Non-pigmented ciliary epithelial cell (primary cell): Measurements from ENCODE around the gene KLRD1.
"Not testable (repeated sequence)": the region's sequence is repeated elsewhere in the genome, so short reads cannot be mapped to it uniquely, and the experiment has no call there.

Source experiments
- DNase-seq: peaks from one replicate; pipeline ENCODE4 v3.0.0-alpha.2; 2010; ENCODE audit warnings: low read depth

The KLRD1 gene

DNA sequence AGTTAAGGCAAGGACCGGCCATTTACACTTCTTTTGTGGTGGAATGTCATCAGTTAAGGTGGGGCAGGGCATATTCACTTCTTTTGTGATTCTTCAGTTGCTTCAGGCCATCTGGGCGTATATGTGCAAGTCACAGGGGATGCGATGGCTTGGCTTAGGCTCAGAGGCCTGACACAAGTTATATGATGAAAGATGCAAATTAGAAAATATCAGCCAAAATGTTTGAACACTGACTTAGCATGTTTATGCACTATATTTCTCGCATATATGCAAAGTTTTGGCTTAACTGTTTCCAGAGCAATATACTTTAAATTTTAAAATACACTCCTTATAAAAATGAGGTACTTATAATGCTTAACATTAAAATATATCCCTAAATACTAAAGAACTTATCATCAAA, 30.8 kb downstream of the KLRD1 start:
- DNase-seq = not testable (repeated sequence)

DNA sequence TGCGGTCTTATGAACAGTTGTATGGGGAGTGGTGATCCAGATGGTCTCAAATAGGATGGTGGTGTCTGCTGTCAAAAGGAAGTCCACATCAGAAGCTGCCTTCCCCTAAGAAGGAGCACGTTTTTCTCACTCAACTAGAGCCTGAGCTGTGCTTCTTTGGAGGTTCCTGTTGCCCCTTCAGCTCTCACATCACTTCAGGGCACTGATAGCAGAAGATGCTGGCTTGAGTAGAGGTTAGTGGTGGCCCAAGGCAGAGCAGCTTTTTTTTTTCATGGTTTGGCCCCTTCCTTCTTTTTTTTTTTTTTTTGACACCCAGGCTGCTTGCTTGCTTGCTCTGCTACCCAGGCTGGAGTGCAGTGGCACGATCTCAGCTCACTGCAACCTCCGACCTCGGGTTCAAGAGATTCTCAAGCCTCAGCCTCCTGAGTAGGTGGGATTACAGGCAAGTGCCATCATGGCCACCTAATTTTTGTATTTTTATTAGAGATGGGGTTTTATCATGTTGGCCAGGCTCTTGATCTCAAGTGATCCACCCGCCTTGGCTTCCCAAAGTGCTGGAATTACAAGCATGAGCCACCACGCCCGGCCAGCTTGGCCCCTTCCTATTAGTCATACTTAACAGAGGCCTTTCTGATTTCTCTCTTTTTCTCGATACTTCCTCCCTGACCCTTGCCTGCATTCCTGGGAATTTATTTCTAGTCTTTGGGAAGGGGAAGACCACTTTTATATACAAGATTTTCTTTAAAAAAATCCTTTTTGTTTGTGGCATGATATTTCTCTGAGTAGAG, 31.6 kb downstream of the KLRD1 start:
- DNase-seq = no peak

DNA sequence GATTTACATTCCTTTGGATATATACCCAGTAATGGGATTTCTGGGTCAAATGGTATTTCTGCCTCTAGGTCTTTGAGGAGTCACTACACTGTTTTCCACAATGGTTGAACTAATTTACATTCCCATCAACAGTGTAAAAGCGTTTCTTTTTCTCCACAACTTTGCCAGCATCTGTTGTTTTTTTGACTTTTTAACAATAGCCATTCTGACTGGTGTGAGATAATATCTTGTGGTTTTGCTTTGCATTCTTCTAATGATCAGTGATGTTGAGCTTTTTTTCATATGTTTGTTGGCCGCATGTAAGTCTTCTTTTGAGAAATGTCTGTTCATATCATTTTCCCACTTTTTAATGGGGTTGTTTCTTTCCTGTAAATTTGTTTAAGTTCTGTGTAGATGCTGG, 33.3 kb downstream of the KLRD1 start:
- not testable (repeated sequence) for DNase-seq

DNA sequence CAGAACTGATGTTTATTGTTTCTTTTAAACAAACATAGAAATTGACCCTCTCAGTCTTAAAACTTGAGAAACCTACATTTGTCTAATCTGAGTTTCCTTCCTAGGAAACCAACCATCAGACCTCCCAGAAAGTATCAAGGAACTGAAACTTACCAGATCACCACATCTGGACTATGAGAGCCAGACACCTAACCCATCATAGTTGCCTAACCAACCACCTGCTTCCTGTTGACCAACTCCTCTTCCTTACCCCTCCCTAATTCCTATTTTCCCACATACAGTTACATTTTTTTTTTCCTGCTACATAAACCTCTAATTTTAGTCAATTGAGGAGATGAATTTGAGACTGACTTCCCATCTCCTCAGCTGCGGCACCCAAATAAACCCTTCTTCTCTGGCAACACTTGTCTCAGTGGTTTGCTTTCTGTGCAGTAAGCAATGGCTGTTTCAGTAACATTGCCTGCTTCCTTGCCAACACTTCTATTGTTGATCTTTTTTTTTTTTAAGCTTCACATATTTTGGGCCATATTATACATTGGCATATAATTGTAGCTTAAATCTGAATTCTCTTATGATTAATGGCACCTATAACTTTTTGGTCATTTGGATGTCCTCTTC, 34.3 kb downstream of the KLRD1 start:
- DNase-seq = no peak

DNA sequence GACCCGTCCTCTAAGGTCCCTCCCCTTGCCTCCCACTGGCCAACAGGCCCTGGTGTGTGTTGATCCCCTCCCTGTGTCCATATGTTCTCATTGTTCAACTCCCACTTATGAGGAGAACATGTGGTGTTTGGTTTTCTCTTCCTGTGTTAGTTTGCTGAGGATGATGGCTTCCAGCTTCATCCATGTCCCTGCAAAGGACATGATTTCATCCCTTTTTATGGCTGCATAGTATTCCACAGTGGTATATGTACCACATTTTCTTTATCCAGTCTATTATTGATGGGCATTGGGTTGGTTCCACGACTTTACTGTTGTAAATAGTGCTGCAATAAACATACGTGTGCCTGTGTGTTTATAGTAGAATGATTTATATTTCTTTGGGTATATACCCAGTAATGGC, 43.8 kb downstream of the KLRD1 start:
- DNase-seq = not testable (repeated sequence)

DNA sequence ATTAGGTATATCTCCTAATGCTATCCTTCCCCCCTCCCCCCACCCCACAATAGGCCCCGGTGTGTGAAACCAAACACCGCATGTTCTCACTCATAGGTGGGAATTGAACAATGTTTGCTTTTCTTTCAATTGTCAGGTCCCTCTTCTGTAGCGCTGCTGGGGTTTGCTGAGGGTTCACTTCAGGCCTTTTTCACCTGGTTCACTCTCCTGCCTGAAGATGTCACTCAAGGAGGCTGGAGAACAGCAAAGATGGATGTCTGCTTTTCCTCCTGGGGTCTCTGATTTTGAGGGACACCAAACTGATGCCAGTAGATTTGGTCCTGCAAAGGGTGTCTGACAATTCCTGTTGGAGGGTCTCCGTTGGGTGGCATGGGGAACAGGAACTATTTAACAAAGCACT, 46.4 kb downstream of the KLRD1 start:
- no peak for DNase-seq

DNA sequence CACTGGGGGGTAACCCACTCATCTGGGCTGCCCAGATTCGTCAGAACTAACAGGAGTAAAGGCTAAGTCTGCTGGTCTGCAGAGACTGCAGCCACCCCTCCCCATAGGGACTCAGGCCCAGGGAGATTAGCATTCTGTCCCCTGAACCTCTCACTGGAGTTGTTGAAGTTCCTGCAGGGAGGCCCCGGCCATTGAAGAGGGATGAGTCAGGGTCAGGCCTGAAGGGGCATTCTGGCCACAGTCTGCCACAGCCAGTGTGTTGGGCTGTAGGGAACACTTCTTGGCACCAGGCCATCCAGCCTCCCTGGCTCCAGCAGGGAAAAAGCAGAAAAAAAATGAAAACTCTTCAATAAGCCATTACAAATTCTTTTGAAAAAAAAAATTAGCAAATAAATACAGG, 46.8 kb downstream of the KLRD1 start:
- no peak for DNase-seq

DNA sequence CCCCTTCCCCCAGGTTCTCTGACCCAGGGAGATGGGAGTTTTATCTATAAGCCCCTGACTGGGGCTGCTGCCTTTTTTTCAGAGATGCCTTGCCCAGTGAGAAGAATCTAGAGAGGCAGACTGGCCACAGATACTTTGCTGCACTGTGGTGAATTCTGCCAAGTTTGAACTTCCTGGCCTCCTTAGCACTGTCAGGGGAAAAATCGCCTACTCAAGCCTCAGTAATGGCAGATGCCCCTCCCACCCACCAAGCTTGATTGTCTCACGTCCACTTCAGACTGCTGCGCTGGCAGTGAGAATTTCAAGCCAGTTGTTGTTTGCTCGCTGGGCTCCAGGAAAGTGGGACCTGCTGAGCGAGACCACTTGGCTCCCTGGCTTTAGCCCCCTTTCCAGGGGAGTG, 50.5 kb downstream of the KLRD1 start:
- no peak for DNase-seq

DNA sequence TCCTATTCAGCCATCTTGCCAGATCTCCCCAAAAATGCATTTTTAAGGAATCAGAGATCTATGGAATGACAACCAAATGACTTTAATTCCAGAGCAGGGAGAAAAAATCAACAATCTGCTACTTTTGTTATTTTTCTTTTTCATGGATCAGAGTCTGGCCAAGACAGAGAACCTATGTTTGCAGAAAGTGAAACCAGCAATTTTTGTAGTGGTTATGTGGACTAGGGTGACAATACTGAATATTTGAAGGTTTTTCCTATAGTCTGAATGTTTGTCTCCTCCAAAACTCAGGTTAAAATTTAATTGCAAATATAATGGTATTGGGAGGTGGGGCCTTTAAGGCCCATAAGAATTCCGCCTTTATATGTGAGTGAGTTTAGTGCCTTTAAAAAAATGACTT, 51.3 kb downstream of the KLRD1 start:
- no peak for DNase-seq

DNA sequence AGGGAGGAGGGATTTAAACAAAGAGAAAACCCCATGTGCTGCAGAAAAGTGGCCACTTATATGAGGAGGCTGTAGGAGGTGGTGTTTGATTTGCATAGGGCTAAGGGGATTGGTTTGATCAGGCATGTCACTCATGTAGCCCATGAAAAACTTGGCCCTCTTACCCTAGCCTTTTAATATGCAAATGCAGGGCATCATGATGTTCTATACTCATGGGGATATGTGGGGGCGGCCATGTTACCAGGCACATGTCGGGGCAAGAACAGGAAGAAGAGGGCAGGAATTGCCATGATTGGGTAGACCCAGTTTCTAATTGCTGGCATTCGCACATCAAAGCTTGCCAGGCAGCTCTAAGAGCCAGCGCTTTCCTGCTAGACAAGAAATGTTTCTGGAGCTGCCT, 53.4 kb downstream of the KLRD1 start:
- DNase-seq = no peak

DNA sequence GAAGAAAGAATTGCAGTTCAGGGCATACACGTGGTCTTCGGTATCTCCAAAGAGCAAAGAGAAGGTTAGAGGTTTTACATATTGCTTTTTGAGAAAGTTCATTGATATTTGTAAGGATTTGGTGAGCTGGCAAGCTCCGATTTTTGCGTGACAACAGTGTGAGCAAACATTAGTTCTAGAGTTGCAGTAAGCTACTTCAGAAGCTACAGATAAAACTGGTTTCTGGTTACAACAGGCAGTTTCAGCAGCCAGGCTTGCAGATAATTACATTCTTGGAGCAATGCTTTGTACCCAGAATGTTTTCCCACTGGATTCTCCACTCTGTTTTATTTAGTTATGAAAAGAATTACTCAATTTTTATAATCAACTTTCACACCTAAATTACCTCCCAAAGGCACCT, 54.0 kb downstream of the KLRD1 start:
- DNase-seq = no peak

DNA sequence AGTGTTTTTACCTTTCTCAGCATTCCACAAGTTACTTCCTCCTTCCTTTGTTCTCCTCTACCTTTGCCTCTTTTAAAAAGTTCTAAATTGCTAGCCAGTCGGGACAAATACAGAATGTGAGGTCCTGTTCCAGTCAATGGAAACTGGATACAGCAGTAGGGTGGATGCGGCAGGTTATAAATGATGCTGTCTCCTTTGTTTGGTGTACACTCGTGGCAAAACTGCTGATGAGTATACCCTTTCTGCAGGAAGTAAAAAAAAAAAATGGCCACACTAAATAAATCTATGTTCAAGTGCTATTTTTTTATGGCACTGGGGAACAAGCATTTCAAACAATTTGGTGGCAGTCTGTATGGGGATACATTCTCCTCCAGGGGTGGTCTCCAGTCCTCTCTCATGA, 54.7 kb downstream of the KLRD1 start:
- no peak for DNase-seq

DNA sequence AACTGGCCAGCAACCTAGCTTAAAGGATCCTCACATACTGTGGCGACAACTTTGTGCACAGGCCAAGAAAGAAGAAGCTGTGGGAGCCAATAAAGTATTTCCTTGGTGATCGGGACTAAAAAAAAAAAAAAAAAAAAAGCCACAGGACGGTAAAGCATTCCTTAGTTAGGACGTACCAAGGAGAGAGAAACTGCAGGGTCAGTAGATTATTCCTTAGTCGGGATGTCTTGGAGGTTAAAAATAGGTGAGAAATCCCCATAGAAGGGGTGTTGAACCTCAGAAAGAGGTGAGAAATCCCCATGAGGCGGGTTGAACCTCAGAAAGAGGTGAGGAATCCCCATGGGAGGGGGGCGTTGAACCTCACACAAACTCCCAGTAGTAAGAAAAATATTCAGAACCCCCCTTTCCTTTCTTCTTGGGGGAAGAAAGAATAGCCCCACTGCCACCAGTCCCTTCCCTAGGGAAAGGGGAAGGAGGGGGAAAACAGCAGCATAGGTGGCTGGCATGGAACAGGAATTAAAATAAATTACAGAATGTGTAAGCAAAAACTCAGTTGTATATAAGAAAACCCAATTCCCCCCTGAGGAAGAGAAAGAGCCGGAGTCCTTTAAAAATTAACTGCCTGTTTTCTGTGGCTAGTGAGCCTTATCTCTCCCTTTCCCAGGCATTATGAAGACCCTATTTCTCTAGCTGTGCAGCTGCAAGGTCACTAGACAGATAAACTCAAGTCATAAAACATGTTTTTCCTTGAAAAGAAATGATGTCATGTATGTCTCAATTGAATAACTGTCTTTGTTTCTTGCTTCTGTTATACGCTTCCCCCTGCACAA, 55.4 kb downstream of the KLRD1 start:
- DNase-seq = no peak

DNA sequence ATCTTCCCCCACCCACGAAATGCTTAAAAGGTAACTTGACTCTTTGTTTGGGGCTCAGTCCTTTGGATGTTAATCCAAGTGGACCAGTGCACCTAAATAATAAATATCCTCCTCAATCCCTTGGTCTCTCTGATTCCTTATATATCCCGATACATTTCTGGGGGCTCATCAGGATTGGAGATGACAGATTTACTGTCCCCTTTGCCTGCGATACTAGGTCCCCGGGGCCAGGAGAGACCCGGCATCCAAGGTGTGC, 55.9 kb downstream of the KLRD1 start:
- no peak for DNase-seq

DNA sequence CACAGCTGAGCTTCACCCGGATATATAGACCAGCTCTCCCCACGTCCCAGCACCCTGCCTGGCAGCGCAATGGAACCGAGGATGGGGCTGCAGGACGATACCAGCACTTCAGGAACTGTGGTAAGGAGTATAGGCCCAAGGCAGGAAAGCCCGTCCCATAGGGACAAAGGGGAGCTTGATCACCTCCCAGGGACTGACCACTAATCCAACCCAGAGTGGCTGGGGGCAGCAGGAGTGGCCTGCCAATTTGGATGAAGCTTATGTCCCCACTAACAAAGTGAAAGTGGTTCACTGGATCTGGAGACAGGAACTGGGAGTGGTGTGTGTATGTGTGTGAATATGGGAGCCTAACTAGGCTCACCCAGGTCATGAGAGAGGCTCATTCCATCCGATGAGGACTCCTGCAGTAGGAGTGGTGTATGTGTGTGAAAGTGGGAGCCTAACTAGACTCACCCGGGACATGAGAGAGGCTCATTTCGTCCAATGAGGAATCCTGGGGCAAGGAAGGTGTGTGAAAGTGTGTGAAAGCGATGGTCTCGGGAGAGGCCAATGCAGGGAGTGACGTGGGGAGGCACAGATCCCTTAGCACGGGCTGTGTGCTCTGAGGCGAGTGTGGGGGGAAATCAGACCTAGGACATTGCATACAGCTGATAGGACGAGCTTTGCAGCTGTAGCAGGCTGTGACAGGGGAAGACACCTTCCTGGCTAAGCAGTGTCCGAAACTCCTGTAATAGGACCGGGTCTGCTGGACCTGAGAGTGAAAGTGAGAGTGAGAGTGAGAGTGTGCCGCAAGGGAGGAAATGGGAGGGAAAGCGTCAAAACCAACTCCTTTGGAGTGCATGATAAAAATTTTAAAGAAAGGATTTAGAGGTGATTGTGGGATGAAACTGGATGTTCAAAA, 56.5 kb downstream of the KLRD1 start:
- DNase-seq = no peak

DNA sequence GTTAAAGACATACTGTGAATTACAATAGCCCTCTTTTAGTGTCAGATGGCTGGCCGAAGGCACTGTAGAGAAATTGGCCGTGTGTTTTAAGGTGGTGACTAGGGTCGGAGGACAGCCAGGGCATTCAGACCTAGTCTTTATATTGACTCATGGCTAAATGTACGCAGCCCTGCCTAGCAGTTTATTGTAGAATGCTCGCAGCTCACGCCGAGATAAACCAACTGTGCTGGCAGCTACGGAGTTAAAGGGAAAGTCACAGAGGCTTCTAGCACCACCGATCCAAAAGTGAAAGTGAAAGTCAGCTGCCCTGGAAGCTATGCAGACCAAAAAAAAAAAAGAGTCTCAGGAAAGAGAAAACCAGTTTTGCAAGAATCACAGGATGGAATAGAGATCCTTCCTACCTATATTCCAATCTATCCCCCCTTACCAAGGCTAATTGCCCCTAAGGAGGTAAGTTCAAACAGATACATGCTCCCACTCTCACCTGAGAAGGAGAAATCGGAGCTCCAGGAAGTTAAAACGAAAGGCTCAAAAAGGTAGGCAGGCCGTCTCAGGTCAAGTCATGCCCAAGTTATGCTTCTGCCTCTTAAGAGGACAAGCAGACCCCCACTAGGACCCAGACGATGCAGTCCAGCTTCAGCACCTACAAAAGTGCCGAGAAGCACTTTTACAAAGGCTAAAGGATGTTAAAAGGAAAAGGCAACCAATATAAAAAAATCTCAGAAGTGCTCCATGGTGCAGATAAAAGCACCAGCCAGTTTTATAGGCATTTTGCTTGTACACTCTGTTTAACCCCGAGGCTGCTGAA, 57.3 kb downstream of the KLRD1 start:
- DNase-seq = no peak

DNA sequence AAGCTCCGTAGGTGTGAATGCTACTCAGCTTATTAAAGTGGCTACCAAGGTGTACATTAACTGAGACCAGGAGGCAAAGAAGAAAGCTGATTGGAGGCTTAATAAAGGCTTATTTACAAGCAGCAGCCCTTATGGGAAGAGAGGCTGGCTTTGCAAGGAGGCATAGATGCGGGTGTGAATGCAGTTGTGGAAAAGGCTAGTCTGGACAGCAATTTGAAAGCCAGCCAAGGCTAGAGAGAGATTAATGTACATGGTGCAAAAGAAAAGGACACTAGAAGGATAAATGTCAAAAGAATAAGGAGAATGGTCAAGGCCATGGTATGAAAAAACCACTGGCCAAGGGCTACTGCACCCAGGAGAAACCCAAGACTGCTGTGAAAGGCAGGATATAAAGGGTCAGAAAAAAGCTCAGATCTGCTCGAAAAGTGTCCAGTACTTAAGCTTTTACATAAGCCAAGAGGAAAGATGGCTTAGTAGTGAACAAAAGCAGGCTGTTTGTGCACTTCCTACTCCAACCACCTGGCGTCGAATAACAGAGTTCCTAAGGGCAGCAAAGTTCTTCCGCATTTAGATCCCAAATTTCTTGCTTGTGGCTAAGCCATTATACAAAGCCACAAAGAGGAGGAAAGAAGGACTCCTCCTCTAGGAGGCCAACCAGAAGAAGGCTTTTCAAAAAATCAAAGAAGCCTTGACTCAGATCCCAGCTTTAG, 58.2 kb downstream of the KLRD1 start:
- no peak for DNase-seq

DNA sequence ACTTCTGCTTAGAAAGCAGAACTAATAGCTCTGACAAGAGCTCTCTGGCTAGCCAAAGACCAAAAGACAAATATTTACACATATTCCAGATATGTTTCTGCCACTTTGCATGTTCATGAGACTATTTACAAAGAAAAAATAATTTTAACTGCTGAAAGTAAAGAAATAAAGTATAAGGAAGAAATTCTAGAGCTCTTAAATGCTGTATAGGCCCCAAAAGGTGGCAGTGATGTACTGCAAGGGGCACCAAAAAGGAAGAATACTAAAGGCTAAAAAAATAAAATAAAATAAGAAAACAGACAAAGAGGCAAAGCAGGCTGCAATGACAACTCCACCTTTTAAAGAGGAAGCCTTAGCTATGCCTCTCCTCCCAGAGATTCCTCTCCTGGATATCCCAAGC, 59.2 kb downstream of the KLRD1 start:
- DNase-seq = no peak

DNA sequence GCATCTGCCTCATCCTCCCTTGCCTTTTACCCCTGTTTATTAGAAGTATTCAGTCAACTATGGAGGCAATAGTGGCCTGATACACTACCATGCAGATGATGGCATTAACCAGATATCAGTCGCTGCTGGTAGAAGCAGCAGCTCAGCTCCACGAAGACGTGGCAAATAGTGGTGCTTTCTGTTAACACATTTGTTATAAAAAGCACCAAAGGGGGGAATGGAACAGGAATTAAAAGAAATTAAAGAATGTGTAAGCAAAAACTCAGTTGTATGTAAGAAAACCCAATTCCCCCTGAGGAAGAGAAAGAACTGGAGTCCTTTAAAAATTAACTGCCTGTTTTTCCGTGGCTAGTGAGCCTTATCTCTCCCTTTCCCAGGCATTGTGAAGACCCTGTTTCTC, 60.0 kb downstream of the KLRD1 start:
- DNase-seq = not testable (repeated sequence)

DNA sequence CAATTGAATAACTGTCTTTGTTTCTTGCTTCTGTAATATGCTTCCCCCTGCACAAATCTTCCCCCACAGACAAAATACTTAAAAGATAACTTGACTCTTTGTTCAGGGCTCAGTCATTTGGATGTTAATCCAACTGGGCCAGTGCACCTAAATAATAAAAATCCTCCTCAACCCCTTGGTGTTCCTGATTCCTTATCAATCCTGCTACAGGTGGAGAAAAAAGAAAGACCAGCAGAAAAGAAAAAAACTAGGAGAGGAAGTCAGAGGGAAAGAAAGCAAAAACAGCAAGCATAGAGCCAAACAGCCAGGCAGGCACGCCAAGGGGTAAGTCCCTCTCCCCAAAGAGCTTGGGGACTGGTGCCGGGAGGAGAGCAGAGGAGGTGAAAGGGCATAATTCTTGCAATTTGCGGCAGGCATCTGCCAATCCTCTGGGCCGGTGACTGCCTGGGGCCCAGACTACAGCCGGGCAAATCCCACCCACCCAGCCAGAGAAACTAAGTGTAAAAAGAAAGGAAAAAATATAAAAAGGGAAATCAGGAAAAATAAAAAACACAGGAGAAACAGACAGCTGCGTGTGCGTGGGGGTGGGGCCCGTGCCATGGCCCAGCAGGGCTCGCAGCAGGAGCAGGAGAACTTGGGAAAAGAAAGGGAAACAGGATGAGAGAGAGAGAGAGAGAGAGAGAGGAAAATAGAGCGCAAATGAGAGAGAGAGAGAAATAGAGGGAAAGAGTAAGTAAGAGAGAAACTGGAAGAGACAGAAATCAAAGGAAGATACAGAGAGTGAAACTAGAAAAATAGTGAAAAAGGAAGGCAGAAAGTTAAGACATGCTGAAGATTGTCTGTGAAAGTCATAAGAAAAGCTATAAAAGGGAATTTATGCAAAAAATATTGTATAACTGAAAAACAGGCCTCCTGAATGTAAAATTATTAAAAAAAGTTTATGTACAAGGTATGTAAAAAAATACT, 60.8 kb downstream of the KLRD1 start:
- no peak for DNase-seq
